GM12878 (cell line): ENCODE data around the gene SHANK3. TPM values are rescaled to one million over a fixed set of nuclear protein-coding genes. Genes with fewer than 3 reads are reported as not detected.

Experiments used
- ATAC-seq: fragments of 200-7000 bp; cut with Tn5 transposase; 3 replicates; pipeline ENCODE4 v1.9.1; 2020; ENCODE audit warnings: mild to moderate bottlenecking, moderate library complexity
- BruUV-seq: library from RNA; stranded (reverse); fragments of 400-500 nt; replicated peaks from 2 replicates; lab custom pipeline; 2021; lab: Mats Ljungman, UMichigan
- CTCF ChIA-PET: fragments of 300-600 bp; sonication (Branson Sonifier 250); formaldehyde crosslinking; extraction: SDS; loops from one replicate; lab custom pipeline; 2021; ENCODE audit warnings: inconsistent platforms; lab: Yijun Ruan, JAX
- POLR2A ChIA-PET: fragments of 350-600 bp; formaldehyde crosslinking; extraction: SDS; loops from one replicate; lab custom pipeline; 2021; ENCODE audit warnings: inconsistent platforms; lab: Charles Lee
- RAD21 ChIA-PET: fragments of 300-600 bp; sonication (Branson Sonifier 250); formaldehyde crosslinking; loops from one replicate; lab custom pipeline; 2023; ENCODE audit warnings: antibody characterized with exemption; ENCODE audit not compliant: unreplicated experiment; lab: Charles Lee
- SMC1A ChIA-PET: fragments of 300-600 bp; sonication (Branson Sonifier 250); formaldehyde crosslinking; loops from one replicate; lab custom pipeline; 2023; ENCODE audit not compliant: unreplicated experiment, uncharacterized antibody; lab: Charles Lee
- DNase-seq: peaks from one replicate; pipeline ENCODE4 v3.0.0-alpha.2; 2011; ENCODE audit warnings: low read depth, low spot score
- FAIRE-seq: peaks from 3 replicates; lab custom pipeline; 2011; peaks lifted over from hg19 to GRCh38; lab: Jason Lieb, UNC
- H2AFZ ChIP-seq: 2 replicates; pipeline ENCODE4 v1.6.0; 2011; ENCODE audit warnings: low read depth, low read length, control low read depth; ENCODE audit not compliant: control insufficient read depth
- H3K27ac ChIP-seq: 2 replicates; pipeline ENCODE4 v1.5.1; 2011; ENCODE audit warnings: control low read depth; ENCODE audit not compliant: control insufficient read depth, insufficient read depth
- H3K27me3 ChIP-seq, 2 experiments: replicated peaks in 1 of 2; 2 replicates each; pipeline versions ENCODE4 v1.6.0 to v1.6.1; 2011; ENCODE audit warnings: low read length in 1 of 2; ENCODE audit not compliant: control insufficient read depth in 2 of 2, insufficient read depth in 2 of 2
- H3K36me3 ChIP-seq, 2 experiments: 2 replicates each; pipeline ENCODE4 v1.5.1; 2011; ENCODE audit warnings: low read length in 1 of 2; ENCODE audit not compliant: control insufficient read depth in 2 of 2, insufficient read depth in 2 of 2
- H3K4me1 ChIP-seq: 2 replicates; pipeline ENCODE4 v1.6.1; 2011; ENCODE audit warnings: mild to moderate bottlenecking, low read length, moderate library complexity, mixed read lengths; ENCODE audit not compliant: control insufficient read depth, insufficient read depth
- H3K4me2 ChIP-seq: 2 replicates; pipeline ENCODE4 v1.6.0; 2011; ENCODE audit warnings: control low read depth; ENCODE audit not compliant: control insufficient read depth, insufficient read depth
- H3K4me3 ChIP-seq: fragments of 200-600 bp; sonication (generic); 2 replicates; pipeline ENCODE4 v1.5.1; 2016
- H3K79me2 ChIP-seq: 2 replicates; pipeline ENCODE4 v1.6.0; 2011; ENCODE audit warnings: low read length; ENCODE audit not compliant: control insufficient read depth, insufficient read depth
- H3K9ac ChIP-seq: 2 replicates; pipeline ENCODE4 v1.8.0; 2011; ENCODE audit warnings: low read length, control low read depth, mixed read lengths; ENCODE audit not compliant: control insufficient read depth, insufficient read depth
- H3K9me3 ChIP-seq: replicated peaks from 3 replicates; pipeline ENCODE4 v1.5.1; 2011; ENCODE audit warnings: mild to moderate bottlenecking, low read length; ENCODE audit not compliant: control insufficient read depth, insufficient read depth
- H4K20me1 ChIP-seq: 2 replicates; pipeline ENCODE4 v1.6.0; 2011; ENCODE audit not compliant: control insufficient read depth, insufficient read depth
- BCLAF1 ChIP-seq: fragments of 450-650 bp; IDR thresholded peaks from 2 replicates; pipeline ENCODE4 v1.6.1; 2017; ENCODE audit warnings: antibody characterized with exemption, mild to moderate bottlenecking, moderate library complexity
- CREM ChIP-seq: IDR thresholded peaks from 2 replicates; pipeline ENCODE4 v1.6.1; 2014; ENCODE audit warnings: antibody characterized with exemption, low read depth
- HSF1 ChIP-seq: fragments of 150-350 bp; IDR thresholded peaks from 2 replicates; pipeline ENCODE4 v1.6.1; 2014; ENCODE audit warnings: mild to moderate bottlenecking, low read depth, low read length
- IKZF1 ChIP-seq: fragments of 450-650 bp; conservative IDR thresholded peaks from 2 replicates; pipeline ENCODE4 v1.6.1; 2017; ENCODE audit warnings: antibody characterized with exemption, mild to moderate bottlenecking
- LARP7 ChIP-seq: fragments of 450-650 bp; IDR thresholded peaks from 2 replicates; pipeline ENCODE4 v1.6.1; 2017; ENCODE audit warnings: mild to moderate bottlenecking
- NBN ChIP-seq: fragments of 450-650 bp; IDR thresholded peaks from 2 replicates; pipeline ENCODE4 v1.6.1; 2016
- POLR2AphosphoS5 ChIP-seq: IDR thresholded peaks from 2 replicates; pipeline ENCODE4 v1.6.1; 2011; ENCODE audit warnings: mild to moderate bottlenecking, low read length, inconsistent platforms
- REST ChIP-seq: IDR thresholded peaks from 2 replicates; pipeline ENCODE4 v1.6.1; 2012; ENCODE audit warnings: mild to moderate bottlenecking, low read depth, low read length
- SIX5 ChIP-seq: IDR thresholded peaks from 2 replicates; pipeline ENCODE4 v1.6.1; 2011; ENCODE audit warnings: mild to moderate bottlenecking, low read depth, low read length, moderate library complexity; ENCODE audit not compliant: severe bottlenecking
- TCF7 ChIP-seq: IDR thresholded peaks from 2 replicates; pipeline ENCODE4 v1.6.1; 2014; ENCODE audit warnings: antibody characterized with exemption, borderline replicate concordance
- ZNF217 ChIP-seq: fragments of 450-650 bp; IDR thresholded peaks from 2 replicates; pipeline ENCODE4 v1.6.1; 2017; ENCODE audit warnings: antibody characterized with exemption, mild to moderate bottlenecking
- WGBS: methylation state at CpG from one replicate; pipeline ENCODE4 v1.1.6; 2016; ENCODE audit warnings: low lambda C conversion rate; ENCODE audit not compliant: insufficient replicate concordance, insufficient coverage; ENCODE audit errors: missing lambda C conversion rate; 5-methylcytosine and 5-hydroxymethylcytosine counted together
- in situ Hi-C: fragments of 300-500 bp; cut with MboI; formaldehyde crosslinking; loops from 9 replicates; pipeline ENCODE4 v1.14.3; 2018; ENCODE audit warnings: mixed read lengths
- intact Hi-C: fragments of 100-400 bp; cut with micrococcal nuclease; formaldehyde crosslinking; loops from one replicate; pipeline ENCODE4 v1.14.2; 2022; ENCODE audit not compliant: unreplicated experiment
- polyA plus RNA-seq, 11 experiments: library from polyadenylated mRNA; depleted of rRNA in 4 of 11; unstranded in 6 of 11; stranded (reverse) in 5 of 11; fragments of >200 nt; fragmentation: Nextera tagmentation in 4 of 11; fragmentation: Illumina TruSeq in 1 of 11; extraction: Ambion mirVana in 4 of 11; extraction: Trizol in 1 of 11; gene quantifications; 1 replicate in 1 of 11; 2 replicates in 10 of 11; pipeline versions ENCODE4 v1.2.1 to v1.2.3, GENCODE V29; 2011 to 2016; ENCODE audit warnings: inconsistent platforms in 2 of 11, missing spikeins in 2 of 11, low read depth in 1 of 11
- total RNA-seq, 4 experiments: library from RNA; depleted of rRNA in 3 of 4; stranded (reverse); fragments of >200 nt in 3 of 4; fragmentation: Illumina TruSeq in 1 of 4; extraction: Trizol in 1 of 4; gene quantifications; 2 replicates each; pipeline versions ENCODE4 v1.2.1 to v1.2.3, GENCODE V29; 2013 to 2021

The SHANK3 gene
- total and polyA plus RNA-seq, 10 of the 15 experiments (the other 5 are each of a cell fraction or from before 2014, with no cell fraction given) = under 0.01 to 0.10 (median 0.05) TPM; not detected in 6

GRCh38 chr22:50671641-50672040, 982 bp upstream of the SHANK3 start:
- Histone ChIP-seq H3K9ac (no peak overlapping the region), H3K4me2 (no peak overlapping the region), H3K27me3 (peaks cover 8 to 12% of the 10 kb centered on the region in 2 experiments), H3K36me3 (no peaks in the 10 kb centered on the region), H2AFZ (no peak overlapping the region), H4K20me1 (no peaks in the 10 kb centered on the region), H3K79me2 (no peaks in the 10 kb centered on the region), H3K4me3 (no peak overlapping the region), H3K27ac (no peak overlapping the region), H3K4me1 (no peaks in the 10 kb centered on the region), H3K9me3 (no peaks in the 10 kb centered on the region)
- POLR2A ChIA-PET = no interaction called here
- DNase-seq = no peak
- SMC1A ChIA-PET = no interaction called here
- no peak for TF ChIP-seq POLR2AphosphoS5
- FAIRE-seq = no peak
- intact Hi-C loops = no loop called here
- no peak for ATAC-seq
- RAD21 ChIA-PET = no interaction called here
- in situ Hi-C loops = no loop called here
- BruUV-seq = no TSS peak
- CTCF ChIA-PET = no interaction called here
- WGBS = 6% methylated on average over 11 of the region's 11 CpGs

GRCh38 chr22:50672041-50672440, 582 bp upstream of the SHANK3 start:
- ChIA-PET CTCF (no interaction called here), SMC1A (no interaction called here), POLR2A (no interaction called here), RAD21 (no interaction called here)
- Histone ChIP-seq H3K36me3 (no peaks in the 10 kb centered on the region), H3K4me3 (no peak overlapping the region), H3K4me2 (no peak overlapping the region), H3K9ac (no peak overlapping the region), H3K27ac (no peak overlapping the region), H3K79me2 (no peaks in the 10 kb centered on the region), H3K4me1 (no peaks in the 10 kb centered on the region), H3K9me3 (no peaks in the 10 kb centered on the region), H4K20me1 (no peaks in the 10 kb centered on the region), H3K27me3 (peaks cover 8 to 12% of the 10 kb centered on the region in 2 experiments), H2AFZ (no peak overlapping the region)
- WGBS = 0% methylated on average over 5 of the region's 8 CpGs
- in situ Hi-C loops = no loop called here
- intact Hi-C loops = no loop called here
- no peak for FAIRE-seq
- BruUV-seq = no TSS peak
- no peak for ATAC-seq
- DNase-seq = no peak
- TF ChIP-seq TCF7 = no peak
- TF ChIP-seq ZNF217 = no peak
- no peak for TF ChIP-seq CREM
- no peak for TF ChIP-seq IKZF1
- no peak for TF ChIP-seq SIX5
- no peak for TF ChIP-seq LARP7
- TF ChIP-seq BCLAF1 = no peak
- TF ChIP-seq NBN = no peak
- TF ChIP-seq REST = no peak
- no peak for TF ChIP-seq POLR2AphosphoS5
- no peak for TF ChIP-seq HSF1
